Measurements from ENCODE around the gene HARS2. TPM values are rescaled to one million over a fixed set of nuclear protein-coding genes. Genes with fewer than 3 reads are reported as not detected.

The HARS2 gene
- total and polyA plus RNA-seq, 10 of the 15 experiments (the other 5 are each of a cell fraction or from before 2014, with no cell fraction given), result 9.3 to 34.3 (median 24.8) TPM

DNA sequence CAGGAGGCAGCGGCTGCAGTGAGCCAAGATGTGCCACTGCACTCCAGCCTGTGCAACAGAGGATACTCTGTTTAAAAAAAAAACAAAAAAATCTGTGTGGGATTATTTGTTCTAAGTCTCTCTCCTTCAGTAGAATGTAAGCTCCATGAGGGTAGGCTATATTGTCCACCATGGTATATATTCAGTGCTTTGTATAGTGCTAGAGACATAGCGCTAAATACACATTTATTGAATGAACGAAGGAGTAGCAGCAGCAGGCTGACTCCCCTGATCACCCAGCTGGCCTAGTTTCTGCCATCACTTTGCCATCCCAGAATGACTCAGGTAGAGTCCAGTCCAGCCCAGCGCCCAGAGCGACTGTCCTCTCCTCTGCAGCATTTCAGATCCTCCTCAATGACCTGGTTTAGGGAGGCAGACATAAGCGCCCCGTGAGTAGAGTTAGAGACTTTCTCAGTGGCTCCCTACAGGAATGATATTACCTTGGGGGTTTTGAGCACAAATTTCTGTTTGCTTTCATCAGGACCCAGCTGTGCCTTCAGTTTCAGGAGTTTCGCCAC is 801 bp upstream of the HARS2 start (continued):
- no peak for TF ChIP-seq SREBF2 (IDR thresholded peaks at IDR 0.05; ENCODE audit: low read length)
- TF ChIP-seq ESRRA (IDR thresholded peaks at IDR 0.05; ENCODE audit: low read length), result no peak
- TF ChIP-seq WRNIP1 (IDR thresholded peaks at IDR 0.05; ENCODE audit: borderline replicate concordance, low read depth, low read length), result no peak
- no peak for TF ChIP-seq TCF12 (IDR thresholded peaks at IDR 0.05; ENCODE audit: low read depth, low read length)

GRCh38 chr5:140694276-140694675 is 3.0 kb downstream of the HARS2 start:
- Histone ChIP-seq H3K27ac (ENCODE audit: control insufficient read depth, insufficient read depth) (no peak overlapping the region), H3K36me3 (ENCODE audit: control insufficient read depth in 2 of 2, insufficient read depth in 2 of 2, low read length in 1 of 2) (peaks cover 15 to 25% of the 10 kb centered on the region in 2 experiments), H3K9ac (ENCODE audit: control insufficient read depth, insufficient read depth, low read length) (no peak overlapping the region), H3K27me3 (replicated peaks in 1 of 2; ENCODE audit: control insufficient read depth in 2 of 2, insufficient read depth in 2 of 2, low read length in 1 of 2) (no peaks in the 10 kb centered on the region), H2AFZ (ENCODE audit: control insufficient read depth, low read depth, low read length) (no peak overlapping the region), H3K4me2 (ENCODE audit: control insufficient read depth, insufficient read depth) (no peak overlapping the region), H3K4me3 (no peak overlapping the region), H3K4me1 (ENCODE audit: control insufficient read depth, insufficient read depth, low read length) (peaks cover 4% of the 10 kb centered on the region; the same call in 1 of the 2 replicates), H3K79me2 (ENCODE audit: control insufficient read depth, insufficient read depth, low read length) (peaks cover 37% of the 10 kb centered on the region), H3K9me3 (replicated peaks; ENCODE audit: control insufficient read depth, insufficient read depth, low read length) (no peaks in the 10 kb centered on the region), H4K20me1 (ENCODE audit: control insufficient read depth, insufficient read depth) (no peaks in the 10 kb centered on the region)
- no peak for DNase-seq (ENCODE audit: low read depth, low spot score)
- in situ Hi-C loops (cut with MboI) (no loop called here), intact Hi-C loops (cut with micrococcal nuclease; ENCODE audit: unreplicated experiment) (no loop called here)
- POLR2A ChIA-PET, result interaction anchor here (0.6 to 1.3 kb wide), 3 partner anchors 9 to 149 kb away, joined by 3 to 4 read pairs (median 3); no protein-coding TSS in a partner anchor
- FAIRE-seq, result no peak
- SMC1A ChIA-PET (ENCODE audit: uncharacterized antibody, unreplicated experiment), result interaction anchor here (2.5 kb wide), 1 partner anchor 8 kb away, joined by 7 read pairs; no protein-coding TSS in a partner anchor
- RAD21 ChIA-PET (ENCODE audit: unreplicated experiment), result no interaction called here
- no peak for ATAC-seq
- WGBS (ENCODE audit: insufficient coverage, insufficient replicate concordance, low lambda C conversion rate, missing lambda C conversion rate), result 97% methylated on average over 5 of the region's 5 CpGs
- no peak for TF ChIP-seq BCL11A (IDR thresholded peaks at IDR 0.05; ENCODE audit: low read depth, low read length)
- no peak for TF ChIP-seq KDM1A (IDR thresholded peaks at IDR 0.05; ENCODE audit: borderline replicate concordance)
- no TSS peak for BruUV-seq (replicated peaks)
- CTCF ChIA-PET, result no interaction called here

All from GM12878 (cell line).